Renal cortical epithelial cell (primary cell): ENCODE measurements around the gene ACVR1C. TPM values are rescaled to one million over a fixed set of nuclear protein-coding genes. Genes with fewer than 3 reads are reported as not detected.
A peak's percentile ranks its signal among the peaks of the same experiment; 100 is the strongest.
"Not testable (repeated sequence)": the region's sequence is repeated elsewhere in the genome, so short reads cannot be mapped to it uniquely, and the experiment has no call there.

ENCODE experiments used
- DNase-seq: peaks from one replicate; pipeline ENCODE4 v3.0.0-alpha.2; 2011; ENCODE audit warnings: low read depth
- total RNA-seq: library from RNA; depleted of rRNA; stranded (reverse); fragments of >200 nt; gene quantifications from 2 replicates; pipeline ENCODE4 v1.2.3, GENCODE V29; 2014

ACVR1C gene
- total RNA-seq, 1 donor from 2014 or later = 0.40 TPM

- no peak for DNase-seq
Measured at GRCh38 chr2:157574165-157574564, 54.5 kb downstream of the ACVR1C start.

GRCh38 chr2:157572725-157573124, 55.9 kb downstream of the ACVR1C start:
- peak; percentile 17 for DNase-seq

- DNase-seq = not testable (repeated sequence)
Measured at GRCh38 chr2:157566623-157567022, 62.0 kb downstream of the ACVR1C start.

GRCh38 chr2:157566113-157566512, 62.6 kb downstream of the ACVR1C start:
- DNase-seq = not testable (repeated sequence)

GRCh38 chr2:157565550-157565949, 63.1 kb downstream of the ACVR1C start:
- DNase-seq = no peak

- no peak for DNase-seq
Measured at GRCh38 chr2:157559890-157560289, 68.8 kb downstream of the ACVR1C start.

- DNase-seq = no peak
Measured at GRCh38 chr2:157559461-157559860, 69.2 kb downstream of the ACVR1C start.

- peak; percentile 11 for DNase-seq
Measured at GRCh38 chr2:157559061-157559460, 69.6 kb downstream of the ACVR1C start.

- no peak for DNase-seq
Measured at GRCh38 chr2:157557770-157558169, 70.9 kb downstream of the ACVR1C start.

- DNase-seq = no peak
Measured at GRCh38 chr2:157540102-157540501, 88.6 kb downstream of the ACVR1C start.

GRCh38 chr2:157538064-157538463, 90.6 kb downstream of the ACVR1C start:
- DNase-seq = no peak

- no peak for DNase-seq
Measured at GRCh38 chr2:157536815-157537214, 91.8 kb downstream of the ACVR1C start.

- DNase-seq = no peak
Measured at GRCh38 chr2:157528963-157529751, 99.5 kb downstream of the ACVR1C start.

- DNase-seq = no peak
Measured at GRCh38 chr2:157526070-157526469, 102.6 kb downstream of the ACVR1C start.

GRCh38 chr2:157523270-157524247, 105.1 kb downstream of the ACVR1C start:
- no peak for DNase-seq

- not testable (repeated sequence) for DNase-seq
Measured at GRCh38 chr2:157514966-157515365, 113.7 kb downstream of the ACVR1C start.

GRCh38 chr2:157509744-157510143, 118.9 kb downstream of the ACVR1C start:
- DNase-seq = no peak

GRCh38 chr2:157508676-157509075, 120.0 kb downstream of the ACVR1C start:
- peak; percentile 7 for DNase-seq

GRCh38 chr2:157506586-157506985, 122.1 kb downstream of the ACVR1C start:
- DNase-seq = no peak

GRCh38 chr2:157504623-157505022, 124.0 kb downstream of the ACVR1C start:
- no peak for DNase-seq

- DNase-seq = no peak
Measured at GRCh38 chr2:157501026-157501425, 127.6 kb downstream of the ACVR1C start.

GRCh38 chr2:157500334-157500733, 128.3 kb downstream of the ACVR1C start:
- DNase-seq = no peak

- no peak for DNase-seq
Measured at GRCh38 chr2:157498483-157498882, 130.2 kb downstream of the ACVR1C start.
